KOPT-K1 (cell line): ENCODE measurements around the gene PPP6C.
"Not testable (repeated sequence)": the region's sequence is repeated elsewhere in the genome, so short reads cannot be mapped to it uniquely, and the experiment has no call there.

ENCODE experiments used
- H3K27ac ChIP-seq: fragments of 200-600 bp; sonication (generic); 2 replicates; pipeline ENCODE4 v1.5.1; 2016; ENCODE audit warnings: antibody characterized with exemption, mild to moderate bottlenecking, low read depth, low read length; ENCODE audit not compliant: poor library complexity, severe bottlenecking
- H3K36me3 ChIP-seq: fragments of 200-600 bp; sonication (generic); 2 replicates; pipeline ENCODE4 v1.5.1; 2017; ENCODE audit warnings: antibody characterized with exemption, mild to moderate bottlenecking, low read length, moderate library complexity; ENCODE audit not compliant: insufficient read depth
- H3K9me3 ChIP-seq: fragments of 200-600 bp; sonication (generic); 2 replicates; pipeline ENCODE4 v1.5.1; 2017; ENCODE audit warnings: antibody characterized with exemption, low read length, mild to moderate bottlenecking; ENCODE audit not compliant: insufficient read depth, poor library complexity, severe bottlenecking

PPP6C gene

GRCh38 chr9:125200216-125201047, 10.8 kb upstream of the PPP6C start, which contains the start of gene RABEPK:
Gene RABEPK, plus strand, starts transcription at chr9:125200542. Its CDS starts 2,472 bp downstream, at chr9:125203014.
- Histone ChIP-seq H3K27ac (peak within 1 kb of the TSS; percentile 87), H3K36me3 (peaks cover 16% of the 10 kb centered on the region; the same call in 1 of the 2 replicates), H3K9me3 (no peaks in the 10 kb centered on the region)

GRCh38 chr9:125195591-125195990, 6.0 kb upstream of the PPP6C start:
- not testable (repeated sequence) for H3K9me3 ChIP-seq, H3K36me3 ChIP-seq
- peak overlapping the region; percentile 63 for H3K27ac ChIP-seq

- H3K27ac ChIP-seq, result peak overlapping the region; percentile 63
- H3K9me3 ChIP-seq, H3K36me3 ChIP-seq: not testable (repeated sequence)
These were observed 4.9 kb upstream of the PPP6C start for GRCh38 chr9:125194466-125194865.

GRCh38 chr9:125190361-125190801, 778 bp upstream of the PPP6C start:
- Histone ChIP-seq H3K27ac (peak overlapping the region; percentile 92), H3K9me3 (no peaks in the 10 kb centered on the region), H3K36me3 (peaks cover 7% of the 10 kb centered on the region; the same call in 1 of the 2 replicates)

DNA sequence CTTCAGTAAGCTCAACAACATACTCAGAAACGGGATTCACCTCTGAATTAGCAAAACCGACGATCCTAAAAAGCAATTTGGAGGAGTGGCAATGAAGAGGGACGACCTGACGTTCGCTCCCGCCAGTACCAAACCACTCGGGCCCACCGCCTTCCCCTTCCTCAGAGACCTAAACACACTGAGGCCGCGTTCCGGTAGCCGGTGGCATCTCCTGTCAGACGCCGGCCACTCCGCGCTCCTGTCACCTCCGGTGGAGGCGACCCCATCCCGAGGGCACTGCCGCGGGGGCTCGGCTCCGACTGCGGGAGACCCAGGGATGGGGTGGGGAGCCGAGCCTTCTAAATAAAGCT, 617 bp downstream of the PPP6C start:
- peak overlapping the region; percentile 92 for H3K27ac ChIP-seq
- H3K9me3 ChIP-seq, result no peaks in the 10 kb centered on the region
- peaks cover 7% of the 10 kb centered on the region; the same call in 1 of the 2 replicates for H3K36me3 ChIP-seq

DNA sequence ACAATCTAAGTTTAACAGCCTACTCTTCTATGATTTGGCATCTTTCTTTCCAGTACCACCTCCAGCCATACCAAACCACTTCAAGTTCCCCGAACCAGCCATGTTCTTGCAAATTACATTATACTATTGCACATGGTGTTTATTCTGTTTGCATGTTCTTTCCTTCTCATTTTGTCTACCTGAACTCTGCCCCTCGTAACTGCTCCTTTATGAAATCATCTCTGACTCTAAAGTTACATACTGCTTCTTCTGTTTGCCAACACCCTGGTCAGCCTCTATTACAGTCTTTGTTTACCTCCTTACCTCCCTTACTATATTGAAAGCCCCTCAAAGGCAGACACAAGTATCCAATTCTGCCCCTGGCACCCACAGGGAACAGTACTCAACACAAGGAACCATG, 6.0 kb downstream of the PPP6C start:
- H3K9me3 ChIP-seq, result no peaks in the 10 kb centered on the region
- H3K36me3 ChIP-seq, result peaks cover 12% of the 10 kb centered on the region; the same call in 1 of the 2 replicates
- H3K27ac ChIP-seq, result no peak overlapping the region

GRCh38 chr9:125183054-125183453, 6.5 kb downstream of the PPP6C start:
- Histone ChIP-seq H3K9me3 (no peaks in the 10 kb centered on the region), H3K36me3 (peaks cover 12% of the 10 kb centered on the region; the same call in 1 of the 2 replicates), H3K27ac (no peak overlapping the region)

DNA sequence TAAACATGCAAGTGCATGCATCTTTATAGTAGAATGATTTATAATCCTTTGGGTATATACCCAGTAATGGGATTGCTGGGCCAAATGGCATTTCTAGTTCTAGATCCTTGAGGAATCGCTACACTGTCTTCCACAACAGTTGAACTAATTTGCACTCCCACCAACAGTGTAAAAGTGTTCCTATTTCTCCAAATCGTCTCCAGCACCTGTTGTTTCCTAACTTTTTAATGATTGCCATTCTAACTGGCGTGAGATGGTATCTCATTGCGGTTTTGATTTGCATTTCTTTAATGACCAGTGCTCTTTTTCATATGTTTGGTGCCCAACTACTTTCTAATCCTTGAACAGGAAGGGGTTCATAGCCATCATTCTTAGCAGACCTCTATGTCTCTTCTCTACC, 7.8 kb downstream of the PPP6C start:
- not testable (repeated sequence) for H3K9me3 ChIP-seq, H3K27ac ChIP-seq, H3K36me3 ChIP-seq

- H3K27ac ChIP-seq, result no peak overlapping the region
These were observed 8.7 kb downstream of the PPP6C start for GRCh38 chr9:125180876-125181275.

DNA sequence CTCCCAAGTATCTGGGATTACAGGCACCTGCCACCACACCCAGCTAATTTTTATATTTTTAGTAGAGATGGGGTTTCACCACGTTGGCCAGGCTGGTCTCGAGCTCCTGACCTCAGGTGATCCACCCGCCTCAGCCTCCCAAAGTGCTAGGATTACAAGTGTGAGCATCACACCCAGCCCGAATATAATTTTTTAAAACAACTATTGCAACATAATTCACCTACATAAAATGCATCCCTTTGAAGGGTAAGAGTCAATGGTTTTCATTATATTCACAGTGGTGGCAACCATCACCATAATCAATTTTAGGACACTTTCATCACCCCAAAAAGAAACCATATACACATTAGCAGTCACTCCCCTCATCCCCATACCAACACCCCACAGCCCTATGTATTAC, 9.8 kb downstream of the PPP6C start:
- not testable (repeated sequence) for H3K27ac ChIP-seq, H3K36me3 ChIP-seq, H3K9me3 ChIP-seq

More at GRCh38 chr9:125180876-125181275, 8.7 kb downstream of the PPP6C start:
- peaks cover 5% of the 10 kb centered on the region; the same call in 1 of the 2 replicates for H3K36me3 ChIP-seq
- H3K9me3 ChIP-seq, result no peaks in the 10 kb centered on the region

GRCh38 chr9:125177888-125178287, 11.7 kb downstream of the PPP6C start:
- no peaks in the 10 kb centered on the region for H3K9me3 ChIP-seq
- no peak overlapping the region for H3K27ac ChIP-seq
- peaks cover 16% of the 10 kb centered on the region; the same call in 1 of the 2 replicates for H3K36me3 ChIP-seq

GRCh38 chr9:125176636-125177035, 13.0 kb downstream of the PPP6C start:
- H3K27ac ChIP-seq, result no peak overlapping the region
- H3K9me3 ChIP-seq, result no peaks in the 10 kb centered on the region
- peaks cover 15% of the 10 kb centered on the region; the same call in 1 of the 2 replicates for H3K36me3 ChIP-seq

- no peaks in the 10 kb centered on the region for H3K9me3 ChIP-seq
- H3K27ac ChIP-seq, result no peak overlapping the region
- H3K36me3 ChIP-seq, result peaks cover 48% of the 10 kb centered on the region
These were observed 17.4 kb downstream of the PPP6C start for GRCh38 chr9:125172031-125172755.

GRCh38 chr9:125169895-125170294, 19.7 kb downstream of the PPP6C start:
- Histone ChIP-seq H3K27ac (no peak overlapping the region), H3K36me3 (peaks cover 67% of the 10 kb centered on the region), H3K9me3 (no peaks in the 10 kb centered on the region)

- Histone ChIP-seq H3K36me3 (peaks cover 52% of the 10 kb centered on the region), H3K9me3 (no peaks in the 10 kb centered on the region), H3K27ac (no peak overlapping the region)
These were observed 22.8 kb downstream of the PPP6C start for GRCh38 chr9:125166762-125167161.
